Measurements from ENCODE around the gene LARP1.

- TF ChIP-seq PKNOX1 (IDR thresholded peaks at IDR 0.05) (no peak), SMAD1 (IDR thresholded peaks at IDR 0.05; ENCODE audit: low read depth, partially characterized antibody) (no peak), CEBPB (IDR thresholded peaks at IDR 0.05; ENCODE audit: borderline replicate concordance in 1 of 2, low read depth in 2 of 2, low read length in 2 of 2) (no peak), ZNF687 (IDR thresholded peaks at IDR 0.05) (no peak), FOS (IDR thresholded peaks at IDR 0.05; ENCODE audit: borderline replicate concordance, extremely low read depth, insufficient read length) (no peak), CTCF (IDR thresholded peaks at IDR 0.05 in 2 of 3, conservative IDR thresholded peaks at IDR 0.05 in 1 of 3; ENCODE audit: control insufficient read depth in 2 of 3, extremely low read depth in 1 of 3, insufficient read depth in 1 of 3, low read depth in 3 of 3, low read length in 3 of 3) (no peak)
Measured at GRCh38 chr5:154723740-154724505, 31.3 kb upstream of the LARP1 start.

Measured in GM12878 (cell line).